PC-3 (cell line): ENCODE results near the gene DVL1.

Source experiments
- EZH2 ChIP-seq: fragments of 300-600 bp; sonication (generic); IDR thresholded peaks from one replicate; pipeline ENCODE4 v1.6.1; 2017; ENCODE audit warnings: antibody characterized with exemption, mild to moderate bottlenecking, low read length; ENCODE audit not compliant: unreplicated experiment
- EZH2phosphoT487 ChIP-seq: fragments of 300-600 bp; sonication (generic); IDR thresholded peaks from 2 replicates; pipeline ENCODE4 v1.6.1; 2018; ENCODE audit warnings: mild to moderate bottlenecking, antibody characterized with exemption, low read length, borderline replicate concordance
- TF ChIP-seq, protein P1 (sequence below): fragments of 300-600 bp; sonication (generic); conservative IDR thresholded peaks from 2 replicates; pipeline ENCODE4 v1.5.1; 2017; ENCODE audit warnings: antibody characterized with exemption, low read depth, mild to moderate bottlenecking, low read length

DNA sequence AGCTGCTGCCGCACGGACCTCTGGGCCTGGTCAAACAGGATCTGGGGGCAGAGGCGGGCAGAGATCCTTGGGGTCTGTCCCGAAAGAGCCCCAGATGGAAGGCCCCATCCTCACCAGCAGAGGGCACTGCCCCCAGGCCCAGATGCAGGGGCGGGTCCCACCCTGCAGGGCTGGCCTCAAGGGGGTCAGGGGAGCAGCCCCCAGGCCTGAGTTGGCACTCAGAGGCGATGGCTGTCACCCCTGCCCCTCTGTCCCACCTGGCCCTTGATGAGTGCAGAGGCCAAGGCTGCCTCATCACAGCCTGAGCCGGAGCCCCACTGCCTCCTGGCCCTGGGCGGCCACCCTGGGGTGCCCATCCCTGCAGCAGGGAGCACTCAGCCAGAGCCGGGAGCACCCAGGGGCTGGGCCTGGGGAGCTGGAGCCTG, 47.2 kb downstream of the DVL1 start:
- no peak for TF ChIP-seq EZH2phosphoT487
- TF ChIP-seq, protein P1, sequence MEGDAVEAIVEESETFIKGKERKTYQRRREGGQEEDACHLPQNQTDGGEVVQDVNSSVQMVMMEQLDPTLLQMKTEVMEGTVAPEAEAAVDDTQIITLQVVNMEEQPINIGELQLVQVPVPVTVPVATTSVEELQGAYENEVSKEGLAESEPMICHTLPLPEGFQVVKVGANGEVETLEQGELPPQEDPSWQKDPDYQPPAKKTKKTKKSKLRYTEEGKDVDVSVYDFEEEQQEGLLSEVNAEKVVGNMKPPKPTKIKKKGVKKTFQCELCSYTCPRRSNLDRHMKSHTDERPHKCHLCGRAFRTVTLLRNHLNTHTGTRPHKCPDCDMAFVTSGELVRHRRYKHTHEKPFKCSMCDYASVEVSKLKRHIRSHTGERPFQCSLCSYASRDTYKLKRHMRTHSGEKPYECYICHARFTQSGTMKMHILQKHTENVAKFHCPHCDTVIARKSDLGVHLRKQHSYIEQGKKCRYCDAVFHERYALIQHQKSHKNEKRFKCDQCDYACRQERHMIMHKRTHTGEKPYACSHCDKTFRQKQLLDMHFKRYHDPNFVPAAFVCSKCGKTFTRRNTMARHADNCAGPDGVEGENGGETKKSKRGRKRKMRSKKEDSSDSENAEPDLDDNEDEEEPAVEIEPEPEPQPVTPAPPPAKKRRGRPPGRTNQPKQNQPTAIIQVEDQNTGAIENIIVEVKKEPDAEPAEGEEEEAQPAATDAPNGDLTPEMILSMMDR, result peak; percentile 84
- no peak for TF ChIP-seq EZH2
